Stomach (tissue), 9 donors: ENCODE results near the gene OLFM2. TPM values are rescaled to one million over a fixed set of nuclear protein-coding genes. Genes with fewer than 3 reads are reported as not detected.

ENCODE experiments used
- DNase-seq, 2 donors: peaks; one replicate each; pipeline versions ENCODE4 v3.0.0 to v3.0.0-alpha.2; 2013 to 2019
- H3K27ac ChIP-seq, 5 donors: fragments of 200-600 bp in 4 of 5; sonication (generic) in 4 of 5; one replicate each; pipeline ENCODE4 v1.5.1; 2013 to 2019; ENCODE audit warnings: mild to moderate bottlenecking in 1 of 5, moderate library complexity in 1 of 5
- H3K27me3 ChIP-seq, 3 donors: fragments of 200-600 bp; sonication (generic); one replicate each; pipeline ENCODE4 v1.5.1; 2017 to 2019; ENCODE audit warnings: mixed run types in 1 of 3
- H3K36me3 ChIP-seq, 4 donors: fragments of 200-600 bp; sonication (generic); 1 replicate in 3 of 4; 2 replicates in 1 of 4; pipeline ENCODE4 v1.5.1; 2016 to 2019
- H3K4me1 ChIP-seq, 4 donors: fragments of 200-600 bp; sonication (generic); one replicate each; pipeline ENCODE4 v1.5.1; 2016 to 2019
- H3K4me3 ChIP-seq, 4 donors: fragments of 200-600 bp; sonication (generic) in 3 of 4; one replicate each; pipeline ENCODE4 v1.5.1; 2016 to 2019; ENCODE audit warnings: mild to moderate bottlenecking in 1 of 4
- H3K9me3 ChIP-seq, 4 donors: fragments of 200-600 bp; sonication (generic); one replicate each; pipeline ENCODE4 v1.5.1; 2016 to 2019
- CTCF ChIP-seq, 7 experiments: fragments of 450-650 bp in 4 of 7; fragments of 200-600 bp in 3 of 7; sonication (generic) in 3 of 7; IDR thresholded peaks; one replicate each; pipeline ENCODE4 v1.5.1; 2016 to 2019; ENCODE audit warnings: antibody characterized with exemption in 7 of 7, control low read depth in 2 of 7, mild to moderate bottlenecking in 1 of 7
- EP300 ChIP-seq: sonication (generic); formaldehyde crosslinking; IDR thresholded peaks from one replicate; pipeline ENCODE4 v1.6.1; 2017; ENCODE audit warnings: antibody characterized with exemption
- POLR2A ChIP-seq, 4 donors: fragments of 450-650 bp; IDR thresholded peaks; one replicate each; pipeline ENCODE4 v1.6.1; 2016; ENCODE audit warnings: antibody characterized with exemption in 4 of 4, control low read depth in 2 of 4, mild to moderate bottlenecking in 1 of 4, moderate library complexity in 1 of 4
- POLR2AphosphoS5 ChIP-seq, 3 donors: sonication (generic); formaldehyde crosslinking; IDR thresholded peaks; one replicate each; pipeline ENCODE4 v1.6.1; 2016; ENCODE audit warnings: antibody characterized with exemption in 3 of 3
- WGBS, 5 donors: extraction: QIAGEN DNeasy Blood & Tissue Kit in 3 of 5; methylation state at CpG; one replicate each; pipeline versions ENCODE4 v1.1.5 to v1.1.7; 2013 to 2018; 5-methylcytosine and 5-hydroxymethylcytosine counted together
- intact Hi-C: fragments of 100-400 bp; cut with DNase I; formaldehyde crosslinking; loops from one replicate; pipeline ENCODE4 v1.15.1; 2023; ENCODE audit warnings: low total_unique reads
- polyA plus RNA-seq, 3 donors: library from polyadenylated mRNA; stranded (reverse); fragments of 200-250 nt; gene quantifications; one replicate each; pipeline ENCODE4 v1.2.3, GENCODE V29; 2013
- total RNA-seq, 5 donors: library from RNA; depleted of rRNA; stranded (reverse); fragments of >200 nt; gene quantifications; one replicate each; pipeline versions ENCODE4 v1.1.0 to v1.2.3, GENCODE V29; 2014 to 2016
- donor health status: healthy with polysubstance abuse.
- donor health status: Bipolar disorder and iron deficiency.
- donor health status: healthy.

The OLFM2 gene
- total and polyA plus RNA-seq, 8 donors = 1.7 to 15.4 (median 6.0) TPM; not detected in 2

GRCh38 chr19:9871626-9872338, 64.5 kb downstream of the OLFM2 start:
- Histone ChIP-seq H3K4me1 (no peaks in the 10 kb centered on the region), H3K27ac (no peak overlapping the region), H3K4me3 (no peak overlapping the region), H3K27me3 (peaks cover 0 to 13% (median 0%) of the 10 kb centered on the region in 3 donors), H3K9me3 (no peaks in the 10 kb centered on the region), H3K36me3 (no peaks in the 10 kb centered on the region)
- intact Hi-C loops = no loop called here
- 26 to 47% (median 40%) methylated on average over 13 to 16 of the region's 16 CpGs for WGBS, 5 donors
- TF ChIP-seq EP300 (no peak), POLR2AphosphoS5 (IDR thresholded peaks at IDR 0.05) (no peak), CTCF (IDR thresholded peaks at IDR 0.05) (no peak), POLR2A (IDR thresholded peaks at IDR 0.05) (no peak)
- DNase-seq = no peak

- no peaks in the 10 kb centered on the region for H3K36me3 ChIP-seq
- WGBS, 5 donors = 73 to 87% (median 83%) methylated on average over 7 of the region's 7 CpGs
- H3K4me1 ChIP-seq = no peaks in the 10 kb centered on the region
- intact Hi-C loops = no loop called here
- H3K27me3 ChIP-seq = peaks cover 0 to 4% (median 0%) of the 10 kb centered on the region in 3 donors
- no peaks in the 10 kb centered on the region for H3K9me3 ChIP-seq
- no peak overlapping the region for H3K27ac ChIP-seq
- no peak overlapping the region for H3K4me3 ChIP-seq
- DNase-seq = no peak
- TF ChIP-seq POLR2A (IDR thresholded peaks at IDR 0.05) = no peak
- no peak for TF ChIP-seq EP300
- no peak for TF ChIP-seq POLR2AphosphoS5 (IDR thresholded peaks at IDR 0.05)
- no peak for TF ChIP-seq CTCF (IDR thresholded peaks at IDR 0.05)
Measured at GRCh38 chr19:9868983-9869617, 67.2 kb downstream of the OLFM2 start.

- 78 to 81% (median 81%) methylated on average over 16 of the region's 16 CpGs for WGBS, 5 donors
Measured at GRCh38 chr19:9865732-9866501, 70.4 kb downstream of the OLFM2 start.

More at GRCh38 chr19:9865732-9866501, 70.4 kb downstream of the OLFM2 start:
- peak in 1 of 2 donors; percentile 40 for DNase-seq
- TF ChIP-seq POLR2AphosphoS5 (IDR thresholded peaks at IDR 0.05) = no peak
- no peak for TF ChIP-seq POLR2A (IDR thresholded peaks at IDR 0.05)
- TF ChIP-seq CTCF (IDR thresholded peaks at IDR 0.05) = no peak
- no peak for TF ChIP-seq EP300
- Histone ChIP-seq H3K9me3 (no peaks in the 10 kb centered on the region), H3K4me1 (no peaks in the 10 kb centered on the region), H3K4me3 (no peak overlapping the region), H3K27me3 (no peaks in the 10 kb centered on the region), H3K27ac (no peak overlapping the region), H3K36me3 (no peaks in the 10 kb centered on the region)
- intact Hi-C loops = no loop called here
